Measurements from ENCODE around the gene FNDC11.

DNA sequence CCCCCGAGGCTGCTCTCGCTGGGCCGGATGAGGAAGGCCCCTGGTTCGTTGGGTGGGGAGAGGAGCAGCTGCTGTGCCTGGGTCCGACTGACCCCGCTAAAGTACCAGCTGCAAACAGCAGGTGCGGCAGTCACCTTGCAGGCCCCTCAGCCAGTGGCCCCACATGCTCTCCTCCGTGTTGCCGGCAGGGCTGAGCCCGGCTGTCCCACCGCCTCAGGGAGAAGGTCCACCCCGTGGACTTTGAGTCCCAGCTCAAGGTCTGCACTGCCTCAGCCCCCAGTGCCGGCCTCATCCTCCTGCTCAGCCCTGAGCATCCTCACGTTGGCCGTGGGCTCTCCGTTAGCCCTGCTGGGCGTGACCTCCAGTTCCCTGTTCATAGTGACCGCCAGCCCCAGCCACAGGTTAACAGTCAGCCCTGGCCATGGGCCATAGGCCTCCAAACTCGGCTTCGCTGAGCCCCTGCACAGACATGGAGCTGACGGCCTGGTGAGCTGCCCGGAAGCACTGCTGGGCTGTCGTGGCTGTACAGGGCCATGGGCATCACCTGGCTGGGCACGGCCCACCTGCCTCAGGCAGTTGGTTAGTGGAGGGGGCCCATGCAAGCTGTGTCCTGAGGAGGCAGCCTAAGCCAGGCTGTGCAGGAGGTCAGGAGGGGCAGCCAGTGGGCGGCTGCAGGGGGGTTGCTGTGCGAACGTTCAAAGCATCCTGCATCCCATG is 9.6 kb upstream of the FNDC11 start:
- TF ChIP-seq CTCF (IDR thresholded peaks at IDR 0.05) (no peak), POLR2A (IDR thresholded peaks at IDR 0.05) (no peak)
